ENCODE data around the gene STRA8. TPM values are rescaled to one million over a fixed set of nuclear protein-coding genes. Genes with fewer than 3 reads are reported as not detected.
A peak's percentile ranks its signal among the peaks of the same experiment; 100 is the strongest.

STRA8 gene
- total and polyA plus RNA-seq, 2 of the 13 experiments (the other 11 are each of a cell fraction or from before 2014, with no cell fraction given) = not detected

- peak; percentile 86 for TF ChIP-seq ARID4A (CRISPR knock-in tag; IDR thresholded peaks at IDR 0.05; ENCODE audit: borderline replicate concordance)
- TF ChIP-seq ZSCAN25 (CRISPR knock-in tag; IDR thresholded peaks at IDR 0.05) = peak; percentile 63
- TF ChIP-seq RBFOX2 (IDR thresholded peaks at IDR 0.05; ENCODE audit: low read depth, low read length) = peak; percentile 78
- TF ChIP-seq MTA3 (CRISPR knock-in tag; IDR thresholded peaks at IDR 0.05) = no peak
- no peak for TF ChIP-seq SOX6 (IDR thresholded peaks at IDR 0.05)
- peak; percentile 19; the same call in 1 of the 2 replicates for TF ChIP-seq SOX6 (CRISPR knock-in tag; IDR thresholded peaks at IDR 0.05)
- TF ChIP-seq ESRRA (CRISPR knock-in tag; IDR thresholded peaks at IDR 0.05; ENCODE audit: low read depth) = 0 out of 2 replicates have a peak, but pooled peaks have one; percentile 50
- peak; percentile 87 for TF ChIP-seq HNRNPLL (IDR thresholded peaks at IDR 0.05; ENCODE audit: low read depth, low read length, poor library complexity, severe bottlenecking)
- TF ChIP-seq NRL (CRISPR knock-in tag; IDR thresholded peaks at IDR 0.05; ENCODE audit: borderline replicate concordance) = peak; percentile 46; the same call in 1 of the 2 replicates
- 0 out of 2 replicates have a peak, but pooled peaks have one; percentile 30 for TF ChIP-seq ZNF891 (CRISPR knock-in tag; IDR thresholded peaks at IDR 0.05)
- peak; percentile 87 for TF ChIP-seq ZSCAN22 (CRISPR knock-in tag; IDR thresholded peaks at IDR 0.05)
- TF ChIP-seq GMEB1 (CRISPR knock-in tag; IDR thresholded peaks at IDR 0.05; ENCODE audit: borderline replicate concordance) = peak; percentile 50; the same call in 1 of the 2 replicates
- TF ChIP-seq SOX5 (CRISPR knock-in tag; IDR thresholded peaks at IDR 0.05; ENCODE audit: borderline replicate concordance) = peak; percentile 17; the same call in 1 of the 2 replicates
- peak; percentile 45; the same call in 1 of the 2 replicates for TF ChIP-seq IRF2 (CRISPR knock-in tag; IDR thresholded peaks at IDR 0.05)
- peak; percentile 71; the same call in 1 of the 2 replicates for TF ChIP-seq ZNF329 (CRISPR knock-in tag; IDR thresholded peaks at IDR 0.05; ENCODE audit: low read depth)
- TF ChIP-seq MBD4 (IDR thresholded peaks at IDR 0.05; ENCODE audit: borderline replicate concordance, low read length) = no peak
- peak; percentile 58; the same call in 1 of the 2 replicates for TF ChIP-seq ZMYM4 (CRISPR knock-in tag; IDR thresholded peaks at IDR 0.05)
- peak; percentile 83 for TF ChIP-seq PHF8 (CRISPR knock-in tag; IDR thresholded peaks at IDR 0.05)
- 0 out of 2 replicates have a peak, but pooled peaks have one; percentile 47 for TF ChIP-seq ZNF83 (CRISPR knock-in tag; IDR thresholded peaks at IDR 0.05; ENCODE audit: borderline replicate concordance)
- peak; percentile 48; the same call in 1 of the 2 replicates for TF ChIP-seq ZNF446 (CRISPR knock-in tag; IDR thresholded peaks at IDR 0.05)
- TF ChIP-seq ZNF275 (CRISPR knock-in tag; IDR thresholded peaks at IDR 0.05; ENCODE audit: borderline replicate concordance) = peak; percentile 74; the same call in 1 of the 2 replicates
- TF ChIP-seq MTF2 (CRISPR knock-in tag; IDR thresholded peaks at IDR 0.05; ENCODE audit: borderline replicate concordance) = peak; percentile 86; the same call in 1 of the 2 replicates
- TF ChIP-seq SPEN (CRISPR knock-in tag; IDR thresholded peaks at IDR 0.05; ENCODE audit: low read depth) = peak; percentile 18; the same call in 1 of the 2 replicates
These were observed 22.3 kb upstream of the STRA8 start, which contains the start of gene WDR91 (continued) for GRCh38 chr7:135211179-135211945.
